HEK293T (cell line): ENCODE data around the gene WDR41.

Source experiments
- ELF4 ChIP-seq: fragments of 450-650 bp; IDR thresholded peaks from 2 replicates; pipeline ENCODE4 v1.6.1; 2017; ENCODE audit warnings: antibody characterized with exemption
- FOXA1 ChIP-seq: fragments of 450-650 bp; IDR thresholded peaks from 2 replicates; pipeline ENCODE4 v1.6.1; 2016; ENCODE audit warnings: mild to moderate bottlenecking
- FOXK2 ChIP-seq: fragments of 450-650 bp; IDR thresholded peaks from 2 replicates; pipeline ENCODE4 v1.6.1; 2016; ENCODE audit warnings: mild to moderate bottlenecking
- HDGF ChIP-seq: fragments of 450-650 bp; IDR thresholded peaks from 2 replicates; pipeline ENCODE4 v1.6.1; 2017; ENCODE audit warnings: antibody characterized with exemption, borderline replicate concordance
- SP1 ChIP-seq: fragments of 450-650 bp; IDR thresholded peaks from 2 replicates; pipeline ENCODE4 v1.6.1; 2017
- SUZ12 ChIP-seq: fragments of 450-650 bp; IDR thresholded peaks from 2 replicates; pipeline ENCODE4 v1.6.1; 2016; ENCODE audit warnings: mild to moderate bottlenecking

DNA sequence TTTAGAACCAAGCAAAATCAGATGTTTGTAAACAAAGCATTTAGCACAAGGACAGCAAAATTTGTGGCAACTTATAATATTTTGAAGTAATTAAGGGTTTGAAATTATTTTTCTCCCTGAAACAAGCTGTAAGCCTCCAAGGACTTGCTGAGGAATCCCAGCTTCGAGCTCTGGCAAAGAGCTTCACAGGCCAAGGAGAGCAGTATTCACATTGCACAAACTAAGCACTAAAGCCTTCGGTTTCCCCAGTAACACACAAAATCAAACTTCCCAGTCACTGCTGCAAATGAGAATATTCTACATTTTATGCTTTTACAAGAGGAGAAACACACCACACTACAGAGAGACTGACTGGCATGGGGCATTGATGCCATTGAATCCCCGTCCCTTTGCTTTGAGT lies 101.9 kb downstream of the WDR41 start:
- TF ChIP-seq HDGF, result no peak
- TF ChIP-seq FOXA1, result no peak
- TF ChIP-seq ELF4, result no peak
- no peak for TF ChIP-seq SUZ12
- no peak for TF ChIP-seq FOXK2
- TF ChIP-seq SP1, result no peak
